GM19043 (cell line): ENCODE measurements around the gene SH3D19.
"Not testable (repeated sequence)": the region's sequence is repeated elsewhere in the genome, so short reads cannot be mapped to it uniquely, and the experiment has no call there.

ENCODE experiments used
- ATAC-seq: cut with Tn5 transposase; IDR thresholded peaks from one replicate; pipeline ENCODE4 v1.9.1; 2021; ENCODE audit warnings: low read depth; ENCODE audit not compliant: unreplicated experiment

Gene SH3D19

DNA sequence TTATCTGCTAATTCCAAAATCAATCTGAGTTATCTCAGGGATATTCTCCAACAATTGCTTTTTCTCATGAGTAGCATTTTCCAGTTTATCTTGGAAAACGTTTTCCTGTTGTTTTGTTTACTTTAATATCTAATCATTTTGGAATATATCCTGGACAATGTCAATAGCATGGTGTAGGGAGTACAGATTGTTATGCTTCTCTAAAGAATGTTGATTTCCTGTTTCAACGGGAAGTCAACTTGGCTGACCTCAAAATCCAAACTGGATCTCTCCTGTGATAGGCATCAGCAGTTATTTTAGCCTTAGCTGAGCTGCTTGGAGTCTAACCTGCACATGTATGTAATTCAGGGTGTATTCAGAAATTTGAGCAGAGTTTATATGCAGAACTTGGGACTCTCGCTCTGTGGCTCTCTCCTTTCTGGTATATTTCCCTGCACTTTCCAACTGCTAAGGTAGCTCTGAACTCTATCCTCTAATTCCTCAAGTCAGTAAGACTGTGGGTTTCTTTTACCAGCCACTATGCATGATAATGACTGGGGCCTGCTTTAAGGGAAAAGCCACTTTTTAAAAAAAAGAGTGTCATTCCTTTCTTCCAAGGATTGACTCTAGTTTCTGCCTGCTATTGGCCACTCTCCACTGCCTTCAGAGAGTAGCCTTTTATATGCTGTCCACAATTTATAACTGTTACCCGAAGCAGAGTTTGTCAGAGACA is 40.7 kb downstream of the SH3D19 start:
- ATAC-seq, result no peak

DNA sequence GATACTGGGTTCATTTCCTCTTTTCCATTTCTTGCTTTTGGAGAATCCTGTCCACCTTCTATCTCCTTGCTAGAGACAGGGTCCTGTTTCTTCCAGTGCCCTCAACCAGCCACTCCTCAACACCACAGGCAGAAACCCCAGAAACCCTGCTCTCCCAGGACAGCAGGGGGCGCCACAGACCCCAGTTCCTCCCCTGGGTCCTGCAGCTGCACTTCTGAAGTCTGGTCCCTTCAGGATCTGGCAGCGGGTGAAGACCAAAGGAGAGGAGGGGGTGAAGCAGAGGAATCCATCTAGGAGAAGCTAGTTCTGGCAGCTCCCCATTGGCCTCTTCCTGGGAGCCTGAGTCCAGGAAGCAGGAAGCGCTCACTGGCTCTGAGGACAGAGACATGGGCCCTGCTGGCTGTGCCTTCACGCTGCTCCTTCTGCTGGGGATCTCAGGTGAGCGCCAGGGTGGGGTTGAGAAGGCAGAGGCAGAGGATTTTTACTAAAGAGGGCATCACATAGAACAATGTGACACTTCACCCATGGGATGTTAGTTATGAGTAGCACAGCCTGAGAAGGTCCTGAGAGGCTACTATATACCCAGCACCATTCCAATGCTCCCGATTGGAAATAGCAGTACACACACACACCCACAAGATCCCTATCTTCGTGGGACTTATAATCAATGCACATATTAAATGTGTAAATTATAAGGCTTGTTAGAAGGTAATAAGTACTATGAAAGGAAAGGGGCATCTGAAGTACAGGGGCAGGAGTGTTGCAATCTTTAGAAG is 48.4 kb downstream of the SH3D19 start, which contains the start of gene PRSS48:
Gene PRSS48 (plus strand): TSS at position 375 of the 776 bp plus-strand sequence. CDS start 12 bp downstream, at position 387.
- ATAC-seq, result no peak

DNA sequence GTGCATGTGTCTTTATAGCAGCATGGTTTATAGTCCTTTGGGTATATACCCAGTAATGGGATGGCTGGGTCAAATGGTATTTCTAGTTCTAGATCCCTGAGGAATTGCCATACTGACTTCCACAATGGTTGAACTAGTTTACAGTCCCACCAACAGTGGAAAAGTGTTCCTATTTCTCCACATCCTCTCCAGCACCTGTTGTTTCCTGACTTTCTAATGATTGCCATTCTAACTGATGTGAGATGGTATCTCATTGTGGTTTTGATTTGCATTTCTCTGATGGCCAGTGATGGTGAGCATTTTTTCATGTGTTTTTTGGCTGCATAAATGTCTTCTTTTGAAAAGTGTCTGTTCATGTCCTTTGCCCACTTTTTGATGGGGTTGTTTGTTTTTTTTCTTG is 56.5 kb downstream of the SH3D19 start:
- ATAC-seq, result not testable (repeated sequence)

DNA sequence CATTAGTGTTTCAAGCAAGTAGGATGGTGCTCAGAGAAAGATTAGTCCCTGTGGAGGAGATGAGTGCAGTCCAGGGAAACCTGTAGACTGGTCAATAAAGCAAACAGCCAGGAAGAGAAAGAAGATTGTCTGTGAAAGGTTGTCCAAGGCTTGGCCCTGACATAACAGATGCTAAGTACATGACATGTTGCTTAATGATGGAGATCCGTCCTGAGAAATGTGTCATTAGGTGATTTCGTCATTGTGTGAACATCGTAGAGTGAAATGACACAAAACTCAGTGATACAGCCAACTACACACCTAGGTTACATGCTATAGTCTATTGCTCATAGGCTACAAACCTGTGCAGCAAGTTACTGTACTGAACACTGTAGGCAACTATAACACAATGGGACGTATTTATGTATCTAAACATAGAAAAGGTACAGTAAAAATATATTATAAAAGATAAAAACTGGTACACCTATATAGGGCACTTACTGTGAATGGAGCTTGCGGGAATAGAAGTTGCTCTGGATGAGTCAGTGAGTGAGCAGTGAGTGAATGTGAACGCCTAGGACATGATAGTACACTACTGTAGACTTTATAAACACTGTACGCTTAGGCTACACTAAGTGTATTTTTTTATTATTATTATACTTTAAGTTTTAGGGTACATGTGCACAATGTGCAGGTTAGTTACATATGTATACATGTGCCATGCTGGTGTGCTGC is 57.4 kb downstream of the SH3D19 start:
- ATAC-seq, result no peak

DNA sequence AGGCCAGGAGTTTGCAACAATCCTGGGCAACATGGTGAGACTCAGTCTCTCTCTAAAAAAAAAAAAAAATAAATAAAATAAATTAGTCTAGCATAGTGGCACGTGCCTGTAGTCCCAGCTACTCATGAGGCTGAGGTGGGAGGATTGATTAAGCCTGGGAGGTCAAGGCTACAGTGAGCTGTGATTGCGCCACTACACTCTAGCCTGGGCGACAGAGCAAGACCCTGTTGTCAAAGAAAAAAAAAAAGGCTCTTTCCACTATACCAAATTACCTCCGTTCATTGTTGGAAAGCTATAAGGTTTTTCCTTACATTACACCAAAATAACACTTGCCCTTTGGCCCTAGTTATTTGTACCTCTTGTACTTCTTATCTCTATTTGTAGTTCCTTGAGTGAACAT is 58.3 kb downstream of the SH3D19 start:
- no peak for ATAC-seq

DNA sequence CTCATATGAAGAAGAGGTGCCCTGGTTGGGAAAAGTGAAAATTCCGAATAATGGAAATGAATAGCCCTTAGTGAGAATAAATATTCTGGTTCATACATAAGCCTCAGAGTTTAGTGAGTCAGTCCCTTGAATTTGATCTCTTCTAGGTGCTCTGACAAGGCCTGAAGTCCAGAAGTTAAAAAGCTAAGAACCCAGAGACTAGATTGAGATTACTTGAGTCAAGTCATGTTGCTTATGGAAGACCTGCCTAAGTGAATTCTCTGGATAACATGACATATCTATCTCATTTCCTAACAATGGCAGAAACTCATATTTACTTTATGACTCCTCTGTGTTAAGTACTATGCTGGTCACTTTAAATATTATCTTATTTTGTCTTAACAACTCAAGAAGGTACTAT is 58.9 kb downstream of the SH3D19 start:
- ATAC-seq, result no peak

DNA sequence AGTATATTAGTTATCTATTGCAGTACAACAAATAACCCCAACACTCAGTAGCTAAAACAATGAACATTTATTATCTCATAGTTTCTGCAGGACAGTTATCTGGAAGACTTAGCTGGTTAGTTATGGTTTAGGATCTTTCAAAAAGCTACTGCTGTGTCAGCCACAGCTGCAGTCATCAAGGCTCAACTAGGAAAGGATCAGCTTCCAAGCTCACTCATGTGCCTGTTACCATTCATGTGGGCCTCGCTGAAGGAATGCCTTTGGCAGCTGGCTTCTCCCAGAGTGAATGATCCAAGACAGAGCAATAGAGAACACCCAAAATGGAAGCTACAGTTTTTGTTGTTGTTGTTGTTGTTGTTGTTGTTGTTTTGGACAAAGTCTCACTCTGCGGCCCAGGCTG is 62.0 kb downstream of the SH3D19 start:
- no peak for ATAC-seq

DNA sequence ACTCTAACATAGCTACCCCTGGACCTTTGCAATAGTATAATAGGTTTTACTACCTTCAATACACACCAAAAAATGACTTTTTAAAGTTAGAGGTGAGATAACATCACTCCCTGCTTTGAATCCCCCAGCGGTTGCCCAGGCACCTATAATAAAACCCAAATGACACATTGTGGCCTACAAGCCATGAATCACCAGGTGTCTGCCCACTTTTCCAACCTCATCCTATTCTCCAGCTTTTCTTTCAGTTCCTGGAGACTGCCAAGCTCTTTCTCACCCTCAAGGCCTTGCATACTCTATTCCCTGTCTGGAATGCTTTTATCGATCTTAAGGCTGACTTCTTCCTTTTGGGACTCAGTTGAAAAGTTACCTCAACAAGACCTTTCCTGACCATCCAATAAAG is 64.9 kb downstream of the SH3D19 start:
- ATAC-seq, result no peak

DNA sequence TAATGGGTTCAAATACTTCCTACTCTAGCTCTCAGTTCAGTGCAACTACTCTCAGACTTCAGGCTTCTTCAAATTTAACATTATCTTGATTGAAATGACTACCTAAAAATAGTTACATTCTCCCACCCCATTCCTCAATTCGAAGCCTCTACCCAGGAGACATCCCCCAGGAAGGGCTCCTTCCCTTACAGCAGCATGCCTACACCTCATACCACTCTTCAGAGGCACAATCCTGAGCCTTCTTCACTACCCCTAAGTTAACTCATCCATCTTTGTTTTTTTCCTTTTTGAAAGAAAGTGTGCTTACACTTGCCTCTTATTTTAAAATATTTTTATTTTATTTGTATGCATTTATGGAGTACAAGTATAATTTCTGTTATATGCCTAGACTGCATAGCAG is 65.7 kb downstream of the SH3D19 start:
- ATAC-seq, result no peak

DNA sequence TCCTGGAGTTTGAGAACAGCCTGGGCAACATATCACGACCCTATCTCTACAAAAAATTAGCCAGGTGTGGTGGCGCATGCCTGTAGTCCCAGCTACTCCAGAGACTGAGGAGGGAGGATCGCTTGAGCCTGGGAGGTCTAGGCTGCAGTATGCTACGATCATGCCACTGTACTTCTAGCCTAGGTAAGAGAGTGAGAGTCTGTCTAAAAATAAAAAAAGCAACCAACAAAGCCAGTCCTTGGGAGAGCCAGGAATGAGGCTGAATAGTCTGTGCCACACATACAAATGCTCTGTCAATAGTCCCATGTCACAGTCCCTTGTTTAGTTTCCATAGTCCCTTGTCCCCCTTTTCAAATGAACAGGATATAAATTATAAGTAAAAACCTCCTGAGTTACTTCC is 67.7 kb downstream of the SH3D19 start:
- no peak for ATAC-seq

DNA sequence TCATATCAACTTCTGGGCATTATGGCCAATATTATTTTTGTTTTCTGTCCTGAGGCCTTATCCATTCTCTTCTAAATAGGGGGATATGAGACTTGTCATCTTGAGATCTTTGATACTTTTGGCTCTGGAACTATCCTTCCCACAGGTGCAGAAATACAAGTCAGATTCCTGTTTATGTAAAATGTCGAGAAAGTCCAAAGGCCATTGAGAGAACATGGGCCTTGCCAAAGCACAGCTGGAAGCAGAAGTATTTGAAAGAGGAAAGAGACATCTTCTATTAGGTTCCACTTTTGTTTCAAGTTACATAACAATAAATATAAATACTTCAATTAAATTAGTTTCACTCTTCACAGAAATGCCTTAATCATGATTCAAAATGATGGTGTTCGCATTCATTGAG is 69.3 kb downstream of the SH3D19 start:
- no peak for ATAC-seq

DNA sequence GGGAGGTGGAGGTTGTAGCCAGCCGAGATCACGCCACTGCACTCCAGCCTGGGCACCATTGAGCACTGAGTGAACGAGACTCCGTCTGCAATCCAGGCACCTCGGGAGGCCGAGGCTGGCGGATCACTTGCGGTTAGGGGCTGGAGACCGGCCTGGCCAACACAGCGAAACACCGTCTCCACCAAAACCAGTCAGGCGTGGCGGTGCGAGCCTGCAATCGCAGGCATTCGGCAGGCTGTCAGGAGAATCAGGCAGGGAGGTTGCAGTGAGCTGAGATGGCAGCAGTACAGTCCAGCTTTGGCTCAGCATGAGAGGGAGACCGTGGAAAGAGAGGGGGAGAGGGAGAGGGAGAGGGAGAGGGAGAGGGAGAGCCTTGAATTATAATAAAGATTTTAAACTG is 69.7 kb downstream of the SH3D19 start:
- not testable (repeated sequence) for ATAC-seq

DNA sequence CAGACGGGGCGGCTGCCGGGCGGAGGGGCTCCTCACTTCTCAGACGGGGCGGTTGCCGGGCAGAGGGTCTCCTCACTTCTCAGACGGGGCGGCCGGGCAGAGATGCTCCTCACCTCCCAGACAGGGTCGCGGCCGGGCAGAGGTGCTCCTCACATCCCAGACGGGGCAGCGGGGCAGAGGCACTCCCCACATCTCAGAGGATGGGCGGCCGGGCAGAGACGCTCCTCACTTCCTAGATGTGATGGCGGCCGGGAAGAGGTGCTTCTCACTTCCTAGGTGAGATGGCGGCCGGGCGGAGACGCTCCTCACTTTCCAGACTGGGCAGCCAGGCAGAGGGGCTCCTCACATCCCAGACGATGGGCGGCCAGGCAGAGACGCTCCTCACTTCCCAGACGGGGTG is 70.2 kb downstream of the SH3D19 start:
- ATAC-seq, result not testable (repeated sequence)

DNA sequence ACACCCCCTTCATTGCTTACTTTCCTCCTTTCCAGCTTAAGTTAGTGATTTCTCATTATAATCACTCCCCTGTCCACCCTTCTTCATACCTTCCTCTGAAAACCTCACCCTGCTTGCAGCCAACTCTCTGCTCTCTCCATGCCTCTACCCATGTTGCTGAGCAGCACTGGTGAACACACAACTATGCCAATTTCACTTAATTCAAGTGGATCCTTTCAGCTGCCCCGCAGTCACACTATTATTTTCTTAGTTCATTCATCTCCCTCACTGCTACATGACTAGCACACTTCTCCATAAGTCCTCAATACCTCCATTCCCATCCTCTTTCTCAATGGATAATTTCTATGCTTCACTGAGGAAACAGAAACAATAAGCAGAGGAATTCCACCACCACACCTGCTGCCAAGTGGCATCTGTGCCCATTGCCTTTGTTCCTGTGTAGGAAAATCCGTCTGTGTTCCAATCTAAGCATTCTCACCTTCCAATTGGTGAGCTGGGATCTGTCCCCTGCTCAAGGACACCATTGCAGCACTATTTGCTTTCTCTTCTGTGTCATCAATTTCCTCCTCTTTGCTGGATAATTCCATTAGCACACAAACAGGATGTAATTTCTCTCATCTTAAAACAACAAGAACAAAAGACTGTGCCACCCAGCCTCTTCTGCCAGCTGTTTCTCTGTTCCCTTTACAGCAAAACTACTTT is 73.7 kb downstream of the SH3D19 start:
- ATAC-seq, result no peak

DNA sequence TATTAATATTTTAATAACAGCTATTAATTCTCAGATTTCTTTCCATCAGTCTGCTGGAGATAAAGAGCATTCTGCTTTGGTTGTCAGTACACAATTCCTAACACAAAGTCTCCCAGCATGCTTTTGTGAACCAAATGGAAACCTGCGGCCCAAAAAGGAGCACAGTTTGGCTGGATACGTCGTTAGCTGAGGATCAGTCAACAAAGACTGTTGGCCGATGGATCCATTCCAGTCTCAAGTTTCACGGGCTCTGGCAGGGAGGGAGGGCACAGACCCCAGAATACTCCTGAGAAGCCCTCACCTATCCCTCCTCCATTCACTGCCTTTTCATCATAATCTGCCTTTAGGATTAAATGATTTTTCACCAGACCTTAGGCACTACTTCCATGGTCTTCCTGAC is 74.7 kb downstream of the SH3D19 start:
- no peak for ATAC-seq

DNA sequence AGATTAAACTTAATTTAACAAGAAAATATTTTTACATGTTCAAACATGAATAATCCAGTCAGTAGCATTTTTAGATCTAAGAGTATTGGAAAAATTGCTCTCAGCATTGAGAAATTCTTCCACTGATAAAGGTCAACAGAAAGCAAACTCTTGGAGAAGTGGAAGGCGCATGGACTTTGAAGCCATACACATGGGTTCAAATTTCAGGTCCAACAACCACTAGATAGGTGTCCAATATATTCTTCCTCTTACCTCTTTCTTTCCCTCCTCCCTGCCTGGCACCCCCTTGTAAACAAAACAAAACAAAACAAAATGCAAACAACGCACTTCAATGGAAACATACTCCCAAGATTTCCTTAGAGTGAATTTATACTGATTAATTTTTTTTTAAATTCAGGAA is 76.9 kb downstream of the SH3D19 start:
- no peak for ATAC-seq

DNA sequence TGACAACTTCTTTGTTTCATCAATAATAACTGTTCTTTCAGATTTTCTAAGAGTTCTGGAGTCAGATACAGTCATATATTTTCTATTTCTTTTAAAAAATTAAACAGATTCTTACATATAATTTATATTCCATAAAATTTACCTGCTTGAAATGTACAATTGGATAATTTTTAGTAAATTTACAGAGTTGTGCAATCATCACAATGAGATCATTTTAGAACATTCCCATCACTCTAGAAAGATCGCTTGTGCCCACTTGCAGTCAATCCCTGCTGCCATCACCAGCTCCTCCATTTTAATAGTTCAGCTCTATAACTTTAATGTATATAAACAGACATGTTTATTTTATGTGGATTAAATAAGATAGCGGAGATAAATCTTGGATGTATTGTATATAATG is 78.0 kb downstream of the SH3D19 start:
- no peak for ATAC-seq

DNA sequence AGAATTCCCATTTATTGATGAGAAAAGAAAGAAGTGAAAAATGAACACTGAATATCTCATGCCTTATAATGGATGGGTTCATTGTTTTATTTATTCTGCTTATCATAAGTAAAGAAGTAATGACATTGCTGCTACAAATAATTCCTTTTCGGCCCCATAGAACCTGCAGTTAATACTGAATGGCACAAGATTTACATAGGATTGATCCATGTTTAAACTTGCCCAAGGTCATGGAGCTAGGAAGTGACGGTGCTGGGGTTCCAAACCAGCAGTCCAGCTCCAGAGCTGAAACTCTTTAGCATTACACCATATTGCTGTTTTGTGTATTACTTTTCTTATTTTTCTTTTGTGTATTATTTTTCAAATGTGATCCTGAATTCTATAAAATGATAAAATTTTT is 78.7 kb downstream of the SH3D19 start:
- ATAC-seq, result no peak

DNA sequence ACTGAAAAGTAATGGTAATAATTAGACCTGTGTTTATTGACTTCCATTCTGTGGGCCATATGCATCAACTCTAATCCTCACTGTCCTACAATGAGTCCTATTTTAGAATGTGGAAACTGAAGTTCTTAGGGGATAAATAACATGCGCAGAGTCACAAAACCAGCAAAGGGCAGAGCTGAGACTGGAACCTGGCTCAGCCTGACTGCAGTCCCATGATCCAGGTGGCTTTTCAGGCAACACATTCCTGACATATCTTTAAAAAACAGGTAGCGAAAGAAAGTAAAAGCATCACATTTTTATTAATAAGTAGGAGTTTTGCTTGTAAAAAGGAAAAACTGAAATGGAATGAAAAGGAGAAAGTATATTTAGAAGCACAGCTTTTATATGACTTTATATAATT is 83.1 kb downstream of the SH3D19 start:
- ATAC-seq, result no peak

DNA sequence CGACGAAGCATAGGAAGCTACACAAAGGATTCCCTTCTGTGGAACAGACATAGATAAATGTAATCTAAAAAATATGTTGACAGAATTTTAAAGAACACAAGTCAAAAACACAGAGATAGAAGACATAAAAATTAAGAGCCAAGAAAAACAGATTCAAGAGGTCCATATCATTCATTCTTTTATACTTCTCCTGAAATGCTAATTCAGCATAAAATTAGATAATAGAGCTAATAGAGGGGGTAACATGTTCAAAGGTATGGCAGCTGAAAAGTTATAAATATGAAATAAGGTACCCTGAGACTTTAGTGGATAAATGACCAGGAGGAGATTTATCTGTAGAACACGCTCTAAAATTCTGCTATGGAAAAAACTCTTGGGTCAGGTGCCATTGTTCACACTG is 85.8 kb downstream of the SH3D19 start:
- ATAC-seq, result no peak

DNA sequence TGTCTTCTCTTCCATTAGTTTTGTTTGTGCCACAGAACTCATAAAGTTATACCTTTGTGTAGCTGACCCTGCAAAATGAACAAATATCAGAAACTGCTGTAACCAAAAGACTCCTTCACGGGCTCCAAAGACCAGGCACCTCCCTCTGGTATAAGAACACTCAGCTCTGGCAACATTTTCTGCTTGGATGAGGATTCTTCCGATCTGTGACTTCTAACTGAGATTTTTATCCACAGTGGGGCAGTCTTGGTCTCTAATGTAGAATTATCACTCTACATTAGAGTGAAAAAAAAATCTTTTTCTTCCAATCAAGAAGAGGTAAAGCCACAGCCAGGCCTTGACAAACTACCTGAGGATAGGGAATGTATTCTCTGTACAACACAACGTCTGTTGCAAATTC is 86.9 kb downstream of the SH3D19 start:
- no peak for ATAC-seq
